ENCODE measurements around the gene ANKRD13A. TPM values are rescaled to one million over a fixed set of nuclear protein-coding genes. Genes with fewer than 3 reads are reported as not detected.

Gene ANKRD13A
- polyA plus RNA-seq, 1 of the 3 experiments (the other 2 are of a cell fraction): 42.8 TPM

DNA sequence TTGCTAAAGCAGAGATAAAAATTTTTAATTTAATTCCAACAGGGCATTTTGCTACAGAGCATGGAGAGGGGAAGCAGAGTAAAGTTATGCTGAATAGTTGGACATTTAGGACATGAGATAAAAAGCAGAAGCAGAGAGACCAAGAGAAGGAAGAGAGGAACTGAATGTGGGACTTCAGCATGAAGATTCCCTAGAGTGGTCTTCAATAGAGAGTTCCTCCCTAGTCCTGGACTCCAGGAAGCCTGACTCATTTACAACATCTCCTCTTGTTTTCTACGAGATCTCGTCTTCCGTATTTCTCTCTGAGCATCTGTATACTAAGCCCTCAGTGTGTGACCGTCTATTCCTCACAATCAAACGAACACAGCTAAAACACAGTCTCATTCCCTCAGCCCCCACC lies 89.7 kb downstream of the ANKRD13A start:
- ChIA-PET POLR2A (no interaction called here), CTCF (no interaction called here)

More for the DNA sequence above, 89.7 kb downstream of the ANKRD13A start:
- Histone ChIP-seq H3K9ac (no peak overlapping the region), H3K27ac (ENCODE audit: low read depth in 2 of 2, low read length in 1 of 2) (no peak overlapping the region), H2AFZ (ENCODE audit: low read depth) (no peak overlapping the region), H4K20me1 (ENCODE audit: insufficient read depth) (no peaks in the 10 kb centered on the region), H3K79me2 (ENCODE audit: insufficient read depth) (no peaks in the 10 kb centered on the region), H3K4me1 (ENCODE audit: control insufficient read depth in 1 of 2, insufficient read depth in 2 of 2, low read depth in 1 of 2, low read length in 1 of 2) (no peaks in the 10 kb centered on the region), H3K9me3 (no peaks in the 10 kb centered on the region), H3K4me2 (no peak overlapping the region), H3K9me2 (no peaks in the 10 kb centered on the region), H3F3A (replicated peaks; ENCODE audit: insufficient read depth) (no peaks in the 10 kb centered on the region), H3K4me3 (ENCODE audit: low read depth in 2 of 2, low read length in 1 of 2) (no peak overlapping the region), H3K36me3 (replicated peaks in 1 of 2; ENCODE audit: control insufficient read depth in 1 of 2, insufficient read depth in 2 of 2, low read length in 1 of 2) (no peaks in the 10 kb centered on the region), H3K27me3 (ENCODE audit: insufficient read depth) (no peaks in the 10 kb centered on the region)
- DNase-seq: no peak
- WGBS (ENCODE audit: low lambda C conversion rate): 84% methylated on average over 5 of the region's 5 CpGs
- TF ChIP-seq ZBTB33 (IDR thresholded peaks at IDR 0.05; ENCODE audit: borderline replicate concordance, low read depth): no peak
- TF ChIP-seq TCF12 (IDR thresholded peaks at IDR 0.05): no peak
- no peak for TF ChIP-seq EZH2phosphoT487 (IDR thresholded peaks at IDR 0.05; ENCODE audit: borderline replicate concordance, low read depth)
- TF ChIP-seq FOXM1 (IDR thresholded peaks at IDR 0.05; ENCODE audit: low read depth): no peak
- no peak for TF ChIP-seq MEF2A (IDR thresholded peaks at IDR 0.05; ENCODE audit: borderline replicate concordance, low read depth)
- TF ChIP-seq NFIC (IDR thresholded peaks at IDR 0.05; ENCODE audit: borderline replicate concordance): no peak
- no peak for TF ChIP-seq MAX (IDR thresholded peaks at IDR 0.05; ENCODE audit: low read depth)
- no peak for TF ChIP-seq RXRA (IDR thresholded peaks at IDR 0.05; ENCODE audit: borderline replicate concordance, low read depth)
- TF ChIP-seq USF1 (IDR thresholded peaks at IDR 0.05; ENCODE audit: borderline replicate concordance, low read depth): no peak
- TF ChIP-seq GATA2 (CRISPR knock-in tag; IDR thresholded peaks at IDR 0.05): no peak
- TF ChIP-seq FOXJ3 (CRISPR knock-in tag; IDR thresholded peaks at IDR 0.05): no peak
- TF ChIP-seq SIN3A (IDR thresholded peaks at IDR 0.05; ENCODE audit: borderline replicate concordance, low read depth, low read length): no peak
- TF ChIP-seq RCOR1 (IDR thresholded peaks at IDR 0.05; ENCODE audit: low read length): no peak
- no peak for TF ChIP-seq CHD2 (IDR thresholded peaks at IDR 0.05; ENCODE audit: low read length, partially characterized antibody)
- TF ChIP-seq JUND (IDR thresholded peaks at IDR 0.05): no peak

Small RNA genes lying within 50 kb of the gene (small RNA-seq; reads per million reads assigned to genes)
- 0 reads per million in 7 experiments for gene AC007546.2

Other genes with a start within 250 kb of the ANKRD13A start
- gene TRPV4, start 166.0 kb upstream of the ANKRD13A start, polyA plus RNA-seq (2012; rRNA removed): 5.2 and 5.4 TPM in 2 replicates
- 16.9 and 23.0 TPM in 2 replicates for gene GLTP, start 118.9 kb upstream of the ANKRD13A start, polyA plus RNA-seq (2012; rRNA removed)
- gene TCHP, start 99.2 kb upstream of the ANKRD13A start, polyA plus RNA-seq (2012; rRNA removed): 19.0 and 37.3 TPM in 2 replicates
- 21.2 and 23.1 TPM in 2 replicates for gene GIT2, start 3.1 kb upstream of the ANKRD13A start, polyA plus RNA-seq (2012; rRNA removed)
- gene C12orf76, start 49.1 kb downstream of the ANKRD13A start, polyA plus RNA-seq (2012; rRNA removed): 29.2 and 38.3 TPM in 2 replicates
- gene IFT81, start 124.9 kb downstream of the ANKRD13A start, polyA plus RNA-seq (2012; rRNA removed): 7.9 and 10.8 TPM in 2 replicates

All from SK-N-SH (cell line).